Stimulated activated CD8-positive, alpha-beta memory T cell treated with anti-CD3 and anti-CD28 coated beads, Interleukin-15, amount 100 ng/mL, for 4 hours (primary cell): ENCODE data around the gene REG1B.
"Not testable (repeated sequence)": the region's sequence is repeated elsewhere in the genome, so short reads cannot be mapped to it uniquely, and the experiment has no call there.

Source experiments
- DNase-seq, 2 donors: peaks; one replicate each; pipeline ENCODE4 v3.0.0-alpha.2; 2020; ENCODE audit warnings: low read depth in 2 of 2

The REG1B gene

DNA sequence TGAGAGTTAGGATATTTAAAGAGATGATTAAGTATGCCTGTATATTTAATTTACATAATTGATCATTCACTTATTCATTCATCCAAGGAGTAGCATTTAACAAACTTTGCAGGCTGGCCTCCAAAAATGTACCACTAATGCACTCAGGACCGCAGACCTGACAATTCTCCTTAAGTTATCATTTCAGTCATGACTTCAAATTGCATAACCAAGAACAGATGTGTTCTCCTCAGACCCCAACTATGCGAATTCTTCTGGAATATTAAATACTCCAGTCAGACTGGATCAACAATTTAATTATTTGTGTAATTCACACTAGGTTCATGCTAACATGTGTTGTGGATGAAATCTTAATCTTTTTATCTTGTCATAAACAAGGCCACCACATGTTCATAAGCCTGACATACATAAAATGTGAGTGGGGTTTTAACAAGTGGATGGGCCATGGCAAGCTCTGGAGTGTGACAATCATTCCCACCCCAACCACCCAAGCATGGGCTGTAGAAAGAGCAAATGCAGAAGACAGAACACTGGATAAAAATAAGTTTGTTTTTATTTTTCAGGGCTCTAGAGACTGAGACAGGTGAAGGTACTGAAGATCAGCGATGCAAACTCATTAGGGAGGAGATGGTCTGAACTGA, 3.2 kb downstream of the REG1B start:
- DNase-seq: no peak

DNA sequence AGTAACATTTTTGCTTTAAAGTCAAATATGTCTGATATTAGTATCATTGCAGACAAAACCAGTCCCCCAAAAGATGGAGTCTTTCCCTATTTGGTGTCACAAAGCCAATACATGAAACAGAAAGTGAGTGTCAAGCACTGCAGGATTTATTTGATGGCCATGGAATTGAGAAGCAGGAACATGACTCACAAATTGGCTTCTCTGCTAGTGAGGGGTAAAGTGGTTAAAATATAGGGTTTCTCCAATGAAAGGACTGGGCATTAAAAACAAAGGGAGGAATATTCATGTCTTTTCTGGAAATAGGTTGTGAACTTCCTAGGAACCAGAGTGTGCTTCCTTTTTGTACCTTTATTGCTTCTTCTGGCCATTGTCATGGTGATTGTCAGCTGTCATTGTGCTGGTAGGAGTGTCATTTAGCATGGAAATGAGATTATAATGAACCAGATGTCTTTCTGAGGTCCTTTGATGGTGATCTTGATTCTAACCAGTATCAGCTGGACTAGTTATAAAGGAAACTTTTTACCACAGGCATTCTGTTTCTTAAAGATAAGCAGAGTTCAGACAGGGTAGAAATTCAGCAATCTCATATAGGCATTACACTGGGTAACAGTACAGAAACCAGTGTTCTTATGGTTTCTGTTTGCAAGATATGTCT, 4.1 kb downstream of the REG1B start:
- DNase-seq: no peak

DNA sequence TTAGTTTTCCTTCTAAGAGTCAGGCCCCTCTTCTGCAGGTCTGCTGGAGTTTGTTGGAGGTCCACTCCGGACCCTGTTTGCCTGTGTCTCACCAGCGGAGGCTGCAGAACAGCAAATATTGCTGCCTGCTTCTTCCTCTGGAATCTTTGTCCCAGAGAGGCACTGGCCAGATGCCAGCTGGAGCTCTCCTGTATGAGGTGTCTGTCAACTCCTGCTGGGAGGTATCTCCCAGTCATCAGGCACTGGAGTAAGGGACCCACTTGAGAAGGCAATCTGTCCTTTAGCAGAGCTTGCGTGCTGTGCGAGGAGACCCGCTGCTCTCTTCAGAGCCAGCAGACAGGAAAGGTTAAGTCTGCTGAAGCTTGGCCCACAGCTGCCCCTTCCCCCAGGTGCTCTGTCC, 4.8 kb downstream of the REG1B start:
- DNase-seq: no peak

DNA sequence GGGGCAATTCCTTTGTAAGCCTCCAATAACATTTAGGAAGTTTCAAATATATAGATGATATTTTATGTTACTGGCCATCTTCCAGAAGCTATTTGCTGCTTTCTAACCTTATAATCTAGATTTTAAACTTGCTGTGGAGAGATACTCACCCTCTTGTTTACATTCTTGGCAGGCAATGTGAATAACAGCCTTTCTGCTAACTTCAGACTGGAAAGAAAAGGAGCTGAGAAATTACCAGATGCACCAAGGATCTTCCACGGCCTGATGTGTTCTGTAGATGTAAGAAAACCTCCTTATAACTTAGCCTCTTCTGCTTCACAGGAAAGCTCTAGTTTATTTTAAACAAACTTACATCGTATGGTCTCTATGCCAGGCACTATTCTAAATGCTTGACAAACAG, 16.7 kb downstream of the REG1B start:
- DNase-seq: no peak

DNA sequence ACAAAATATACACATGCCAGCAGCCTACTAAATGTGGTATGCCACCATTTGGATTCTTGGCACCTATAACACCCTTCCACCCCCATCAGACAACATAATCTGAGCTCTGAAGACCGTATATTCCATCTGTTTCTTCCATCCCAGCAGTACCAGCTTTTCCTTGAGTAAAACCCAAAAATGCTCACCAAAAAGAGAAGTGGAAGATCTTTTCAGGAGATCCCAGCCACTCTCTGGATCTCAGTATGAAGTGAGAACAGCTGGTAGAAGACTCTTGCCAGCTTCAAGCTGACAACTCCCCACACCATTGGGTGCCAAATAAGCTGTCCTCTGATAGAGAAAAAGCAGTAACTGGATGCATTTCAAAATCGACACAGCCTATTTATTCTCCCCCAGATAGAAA, 22.6 kb downstream of the REG1B start:
- DNase-seq: no peak

DNA sequence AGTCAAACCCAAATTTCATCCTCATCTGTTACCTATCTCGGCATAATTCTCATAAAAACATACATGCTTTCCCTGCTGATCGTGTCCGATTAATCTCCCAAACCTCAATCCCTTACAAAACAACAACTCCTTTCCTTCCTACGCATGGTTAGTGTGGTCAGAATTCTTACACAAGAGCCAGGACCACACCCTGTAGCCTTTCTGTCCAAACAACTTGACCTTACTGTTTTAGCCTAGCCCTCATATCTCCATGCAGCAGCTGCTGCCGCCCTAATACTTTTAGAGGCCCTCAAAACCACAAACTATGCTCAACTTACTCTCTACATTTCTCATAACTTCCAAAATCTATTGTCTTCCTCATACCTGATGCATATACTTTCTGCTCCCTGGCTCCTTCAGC, 33.0 kb downstream of the REG1B start:
- DNase-seq: not testable (repeated sequence)

DNA sequence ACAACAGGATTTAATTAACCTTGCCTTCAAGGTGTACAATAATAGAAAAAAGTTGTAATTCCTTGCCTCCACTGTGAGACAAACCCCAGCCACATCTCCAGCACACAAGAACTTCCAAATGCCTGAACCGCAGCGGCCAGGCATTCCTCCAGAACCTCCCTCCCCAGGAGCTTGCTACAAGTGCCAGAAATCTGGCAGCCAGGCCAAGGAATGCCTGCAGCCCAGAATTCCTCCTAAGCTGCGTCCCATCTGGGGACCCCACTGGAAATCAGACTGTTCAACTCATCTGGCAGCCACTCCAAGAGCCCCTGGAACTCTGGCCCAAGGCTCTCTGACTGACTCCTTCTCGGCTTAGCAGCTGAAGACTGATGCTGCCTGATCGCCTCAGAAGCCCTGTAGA, 34.3 kb downstream of the REG1B start:
- not testable (repeated sequence) for DNase-seq

DNA sequence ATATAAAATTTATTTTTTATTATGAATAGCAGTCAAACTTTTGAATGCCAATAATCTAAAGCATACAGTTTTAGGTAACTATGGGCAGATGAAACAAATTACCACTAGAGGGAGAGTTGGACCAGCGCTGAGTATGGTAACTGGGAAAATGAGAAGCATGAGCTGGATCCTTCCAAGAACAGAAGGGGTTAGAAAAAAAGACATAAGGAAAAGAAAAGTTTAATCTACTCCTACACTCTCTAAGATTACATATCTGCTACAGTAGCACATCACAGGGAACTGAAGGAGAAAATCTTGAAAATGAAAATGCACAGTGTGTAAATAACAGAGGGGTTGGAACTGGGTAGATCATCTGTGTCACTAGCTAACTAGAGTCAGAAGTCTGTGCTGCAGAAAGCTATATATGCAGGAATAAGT, 46.8 kb downstream of the REG1B start:
- DNase-seq: no peak

DNA sequence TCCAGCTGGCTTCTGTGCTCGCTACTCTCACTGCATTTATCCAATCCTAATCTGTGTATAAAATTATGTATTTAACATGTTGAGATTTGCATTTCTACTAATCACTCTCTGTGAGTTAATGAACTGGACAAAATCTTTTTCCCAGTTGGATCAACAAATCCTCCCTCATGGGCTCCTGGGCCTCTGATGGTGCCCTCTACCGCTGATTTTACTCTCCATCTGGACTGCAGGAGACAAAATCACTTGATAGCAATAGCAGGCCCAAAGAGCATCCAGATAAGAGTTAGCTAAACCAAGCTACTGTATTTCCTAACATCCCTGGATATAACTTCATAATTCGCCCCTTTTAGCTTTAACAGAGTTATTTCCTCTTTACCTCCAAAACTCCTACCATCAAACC, 47.8 kb downstream of the REG1B start:
- DNase-seq: no peak
